ENCODE data around the gene SKI.

SKI gene

DNA sequence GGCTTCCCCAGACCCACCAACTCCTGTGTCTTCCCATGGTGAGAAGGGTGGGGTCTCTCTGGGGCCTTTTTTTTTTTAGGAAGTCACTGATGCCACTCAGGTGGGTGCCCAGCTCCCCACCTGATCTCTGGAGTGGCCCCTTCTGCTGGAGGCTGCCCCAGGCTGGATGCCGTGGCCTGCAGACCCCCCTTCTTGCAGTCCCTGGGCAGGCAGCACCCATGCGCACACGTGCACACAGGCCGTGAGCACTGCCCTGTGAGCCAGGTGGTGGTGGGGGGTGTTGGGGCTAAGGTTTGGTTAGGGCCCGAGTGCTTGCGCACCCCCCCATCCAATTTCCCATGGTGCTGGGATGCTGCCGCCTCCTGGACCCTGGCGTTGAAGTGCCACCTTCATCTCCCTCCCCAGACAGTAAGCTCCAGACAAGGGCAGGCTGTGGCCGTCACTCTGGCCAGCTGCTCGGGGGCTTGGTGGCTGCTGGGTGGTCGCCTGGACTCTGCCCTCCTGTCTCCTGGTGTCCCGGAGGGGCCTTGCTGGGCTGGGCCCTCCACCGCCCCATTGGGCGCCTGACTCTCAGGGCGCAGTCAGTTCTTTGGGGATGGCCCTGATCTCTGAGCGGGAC, 50.6 kb downstream of the SKI start:
- Mint-ChIP-seq H3K9me3 (no peaks in the 10 kb centered on the region), H3K4me3 (no peak overlapping the region), H3K4me1 (ENCODE audit: low read depth) (peaks cover 22% of the 10 kb centered on the region), H3K27ac (no peak overlapping the region), H3K27me3 (ENCODE audit: low read depth) (no peaks in the 10 kb centered on the region), H3K36me3 (ENCODE audit: low read depth) (peaks cover 14% of the 10 kb centered on the region)
- no peak for DNase-seq (ENCODE audit: low spot score)

DNA sequence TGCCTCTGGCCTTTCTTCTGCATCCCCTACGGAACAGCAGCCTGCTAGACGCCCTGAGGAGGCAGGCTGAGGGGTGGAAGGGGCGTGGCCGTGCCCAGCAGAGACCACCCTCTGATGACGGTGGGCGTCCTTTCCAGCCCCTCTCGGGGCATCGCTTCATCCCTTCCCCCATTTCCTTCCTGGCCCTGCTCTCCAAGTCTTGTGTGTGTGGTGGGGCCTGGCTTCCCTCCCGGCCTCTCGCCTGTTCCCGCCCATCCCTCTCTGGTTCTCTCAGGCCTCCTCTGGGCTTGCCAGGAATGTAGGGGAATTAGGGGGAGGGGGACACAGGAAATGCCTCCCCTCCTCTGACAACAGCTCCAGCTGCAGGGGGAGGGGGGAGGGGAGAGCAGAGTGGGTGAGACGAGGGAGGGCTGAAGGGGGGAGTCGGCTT, 51.1 kb downstream of the SKI start:
- H3K4me1 Mint-ChIP-seq (ENCODE audit: low read depth) = peaks cover 22% of the 10 kb centered on the region
- H3K27ac Mint-ChIP-seq = no peak overlapping the region
- no peak for DNase-seq (ENCODE audit: low spot score)
- peaks cover 14% of the 10 kb centered on the region for H3K36me3 Mint-ChIP-seq (ENCODE audit: low read depth)
- H3K4me3 Mint-ChIP-seq = no peak overlapping the region
- H3K27me3 Mint-ChIP-seq (ENCODE audit: low read depth) = no peaks in the 10 kb centered on the region
- H3K9me3 Mint-ChIP-seq = no peaks in the 10 kb centered on the region

DNA sequence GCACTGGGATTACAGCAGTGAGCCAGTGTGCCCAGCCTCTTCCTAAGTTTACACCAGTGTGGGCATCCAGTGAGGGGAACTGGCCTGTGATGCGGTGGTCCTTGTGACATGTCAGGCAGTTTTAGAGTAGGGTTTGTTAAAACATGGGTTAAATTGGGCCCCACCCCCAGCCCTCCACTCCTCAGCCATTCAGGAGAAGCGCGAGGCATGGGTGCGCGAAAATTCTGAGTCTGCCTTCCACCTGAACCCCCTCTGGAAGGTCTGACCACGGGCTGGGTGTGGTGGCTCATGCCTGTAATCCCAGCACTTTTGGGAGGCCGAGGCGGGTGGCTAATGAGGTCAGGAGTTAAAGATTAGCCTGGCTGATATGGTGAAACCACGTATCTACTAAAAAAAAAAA, 51.7 kb downstream of the SKI start:
- Mint-ChIP-seq H3K9me3 (no peaks in the 10 kb centered on the region), H3K4me3 (no peak overlapping the region), H3K4me1 (ENCODE audit: low read depth) (peaks cover 22% of the 10 kb centered on the region), H3K36me3 (ENCODE audit: low read depth) (peaks cover 14% of the 10 kb centered on the region), H3K27me3 (ENCODE audit: low read depth) (no peaks in the 10 kb centered on the region), H3K27ac (no peak overlapping the region)
- DNase-seq (ENCODE audit: low spot score) = no peak

DNA sequence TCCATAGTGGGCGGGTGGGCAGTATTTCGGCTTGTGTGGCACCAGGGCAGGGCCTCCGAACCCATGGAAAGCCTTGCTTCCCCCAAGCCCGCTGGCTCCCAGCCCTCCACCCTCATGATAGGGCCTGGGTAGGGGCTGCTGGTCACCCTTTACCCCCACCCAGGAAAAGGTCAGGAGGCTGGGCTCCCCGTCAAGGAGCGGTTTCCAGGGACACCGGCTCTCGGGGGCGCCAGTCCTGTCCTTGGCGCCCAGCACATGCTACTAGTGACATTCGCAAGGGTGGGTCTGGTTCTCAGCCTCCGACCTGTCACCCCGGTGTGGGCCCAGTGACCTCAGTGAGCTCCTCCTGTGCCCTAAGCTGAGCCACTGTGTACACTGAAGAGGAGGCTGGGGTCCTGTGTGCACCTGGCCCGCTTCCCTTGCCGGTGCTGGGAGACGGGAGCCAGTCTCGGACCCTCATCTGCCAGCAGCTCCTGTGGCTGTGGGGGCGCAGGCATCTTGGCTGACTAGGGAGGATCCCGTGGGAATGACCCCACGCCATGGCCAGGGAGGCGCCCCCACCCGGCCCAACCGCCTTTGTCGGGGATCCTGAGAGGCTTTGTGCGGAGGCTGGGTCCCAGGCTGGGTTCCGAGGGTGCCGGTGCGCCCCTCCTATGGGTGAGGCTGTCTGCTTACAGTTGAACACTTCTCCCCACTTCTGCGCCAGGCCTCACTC, 54.6 kb downstream of the SKI start:
- no peak overlapping the region for H3K4me3 Mint-ChIP-seq
- no peaks in the 10 kb centered on the region for H3K9me3 Mint-ChIP-seq
- DNase-seq (ENCODE audit: low spot score) = no peak
- H3K4me1 Mint-ChIP-seq (ENCODE audit: low read depth) = peaks cover 6% of the 10 kb centered on the region
- no peaks in the 10 kb centered on the region for H3K27me3 Mint-ChIP-seq (ENCODE audit: low read depth)
- no peak overlapping the region for H3K27ac Mint-ChIP-seq
- H3K36me3 Mint-ChIP-seq (ENCODE audit: low read depth) = peaks cover 5% of the 10 kb centered on the region

DNA sequence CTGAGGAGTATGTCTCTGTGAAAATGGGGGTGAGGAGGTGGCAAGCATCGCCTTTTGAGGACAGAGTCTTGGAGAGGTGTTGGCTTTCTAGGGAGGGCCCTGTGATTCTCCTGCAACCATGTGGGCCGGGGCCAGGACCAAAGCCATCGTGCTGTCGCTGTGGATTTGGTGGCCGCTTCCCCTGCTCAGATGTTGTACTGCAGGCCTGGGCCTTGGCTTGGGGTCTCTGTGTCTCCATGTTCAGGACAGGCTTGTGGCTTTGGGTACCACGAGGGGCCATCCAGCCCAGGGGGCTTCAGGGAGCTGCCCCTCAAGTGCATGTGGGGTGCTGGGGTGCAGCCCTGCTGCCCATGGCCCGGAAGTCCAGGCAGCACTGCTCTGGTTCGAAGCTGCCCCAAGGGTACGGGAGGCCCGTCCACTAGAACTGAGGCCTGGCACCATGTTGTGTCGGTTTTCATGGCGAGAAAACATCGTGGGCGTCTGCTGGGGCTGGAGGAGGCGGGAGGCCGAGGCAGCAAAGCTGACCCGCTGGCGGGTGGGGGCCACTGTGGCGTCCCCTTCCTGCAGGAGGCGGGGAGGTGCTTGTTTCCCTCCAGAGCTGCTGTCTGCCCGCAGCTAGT, 55.4 kb downstream of the SKI start:
- no peak for DNase-seq (ENCODE audit: low spot score)
- H3K9me3 Mint-ChIP-seq = no peaks in the 10 kb centered on the region
- peaks cover 7% of the 10 kb centered on the region for H3K36me3 Mint-ChIP-seq (ENCODE audit: low read depth)
- H3K4me3 Mint-ChIP-seq = no peak overlapping the region
- H3K27me3 Mint-ChIP-seq (ENCODE audit: low read depth) = no peaks in the 10 kb centered on the region
- H3K4me1 Mint-ChIP-seq (ENCODE audit: low read depth) = peaks cover 9% of the 10 kb centered on the region
- H3K27ac Mint-ChIP-seq = no peak overlapping the region

DNA sequence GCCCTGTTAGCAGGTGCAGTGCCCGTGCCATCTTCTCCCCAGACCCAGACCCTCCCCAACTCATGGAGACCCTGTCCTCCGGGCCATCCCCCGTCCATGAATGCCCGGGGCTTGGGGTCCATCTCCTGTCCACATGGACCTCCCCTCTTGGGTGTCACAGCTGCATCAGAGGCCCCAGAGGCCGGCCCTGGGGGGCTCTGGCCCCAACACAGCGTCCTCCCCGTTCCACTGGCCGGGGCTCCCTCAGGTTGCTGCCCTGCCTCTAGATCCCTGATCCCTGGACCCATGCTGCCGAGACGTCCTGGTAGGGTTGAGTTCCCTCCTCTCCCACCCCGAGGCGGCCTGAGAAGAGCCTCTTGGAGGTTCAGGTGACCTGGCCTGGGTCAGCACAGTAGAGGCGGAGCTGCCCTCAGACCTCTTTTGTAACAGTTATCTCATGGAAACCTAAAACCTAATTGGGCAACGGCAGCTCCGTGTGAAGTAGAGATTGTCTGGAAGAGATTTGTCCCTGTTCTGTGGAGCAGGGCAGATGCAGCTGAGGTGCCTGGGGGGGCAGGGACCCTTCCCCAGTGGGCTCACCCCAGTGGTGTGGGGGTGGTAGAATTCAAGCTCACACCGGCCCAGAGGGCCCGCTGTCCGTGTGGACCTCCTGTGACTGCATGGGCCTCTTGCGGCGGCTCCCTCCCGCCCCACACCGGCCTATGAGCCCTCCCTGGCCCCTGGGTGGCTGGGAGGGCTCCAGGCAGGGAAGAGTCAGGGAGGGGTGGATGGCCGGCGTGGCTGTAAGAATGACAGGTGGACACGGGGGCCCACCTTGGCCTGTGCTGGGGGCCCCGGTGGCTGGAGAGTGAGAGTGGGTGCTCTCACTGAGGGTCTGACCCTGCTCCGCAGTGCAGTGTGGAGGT, 56.1 kb downstream of the SKI start:
- H3K27ac Mint-ChIP-seq = no peak overlapping the region
- peaks cover 14% of the 10 kb centered on the region for H3K4me1 Mint-ChIP-seq (ENCODE audit: low read depth)
- DNase-seq (ENCODE audit: low spot score) = no peak
- H3K9me3 Mint-ChIP-seq = no peaks in the 10 kb centered on the region
- H3K36me3 Mint-ChIP-seq (ENCODE audit: low read depth) = peaks cover 13% of the 10 kb centered on the region
- no peaks in the 10 kb centered on the region for H3K27me3 Mint-ChIP-seq (ENCODE audit: low read depth)
- H3K4me3 Mint-ChIP-seq = no peak overlapping the region

DNA sequence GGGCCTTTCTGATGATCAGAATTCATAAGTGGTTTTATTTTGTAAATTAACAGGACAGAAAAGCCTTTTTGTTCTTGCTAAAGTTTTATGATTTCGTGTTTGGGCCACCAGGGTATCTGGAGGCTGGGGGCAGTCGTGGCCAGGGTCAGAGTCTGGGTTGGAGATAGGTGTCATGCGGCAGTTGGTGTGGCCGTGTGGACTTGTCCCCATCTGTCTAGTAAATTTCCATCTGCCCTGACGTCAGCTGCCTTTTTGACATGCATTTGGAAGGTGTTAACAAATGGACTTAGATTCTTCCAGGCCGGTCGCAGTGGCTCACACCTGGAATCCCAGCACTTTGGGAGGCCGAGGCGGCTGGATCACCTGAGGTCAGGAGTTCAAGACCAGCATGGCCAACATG, 56.8 kb downstream of the SKI start:
- H3K27ac Mint-ChIP-seq = no peak overlapping the region
- no peaks in the 10 kb centered on the region for H3K9me3 Mint-ChIP-seq
- H3K4me3 Mint-ChIP-seq = no peak overlapping the region

DNA sequence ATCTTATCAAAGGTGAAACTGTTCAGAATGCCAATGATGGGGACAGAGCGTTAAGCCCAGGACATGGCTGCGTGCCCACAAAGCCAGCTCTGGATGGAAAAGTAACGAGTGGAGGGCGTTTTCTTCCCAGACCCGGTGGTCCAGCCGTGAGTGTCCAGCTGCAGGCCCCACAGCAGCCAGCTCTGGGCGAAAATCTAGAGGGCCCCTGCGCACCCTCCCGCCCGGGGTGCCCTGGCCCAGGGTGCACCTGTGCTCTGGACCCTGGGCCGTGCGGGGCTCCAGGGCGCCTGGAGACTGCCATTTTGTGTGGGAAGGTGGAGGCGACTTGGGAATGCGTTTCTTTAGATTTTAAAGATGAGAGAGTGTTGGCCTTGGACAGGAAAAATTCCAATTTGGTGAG, 58.8 kb downstream of the SKI start:
- no peak for DNase-seq (ENCODE audit: low spot score)
- H3K4me3 Mint-ChIP-seq = no peak overlapping the region
- H3K9me3 Mint-ChIP-seq = no peaks in the 10 kb centered on the region
- H3K36me3 Mint-ChIP-seq (ENCODE audit: low read depth) = peaks cover 13% of the 10 kb centered on the region
- no peaks in the 10 kb centered on the region for H3K27me3 Mint-ChIP-seq (ENCODE audit: low read depth)
- peak overlapping the region; percentile 64 for H3K27ac Mint-ChIP-seq
- peaks cover 35% of the 10 kb centered on the region for H3K4me1 Mint-ChIP-seq (ENCODE audit: low read depth)

More for the DNA sequence above, 56.8 kb downstream of the SKI start:
- Mint-ChIP-seq H3K4me1 (ENCODE audit: low read depth) (peaks cover 18% of the 10 kb centered on the region), H3K36me3 (ENCODE audit: low read depth) (peaks cover 11% of the 10 kb centered on the region), H3K27me3 (ENCODE audit: low read depth) (no peaks in the 10 kb centered on the region)
- no peak for DNase-seq (ENCODE audit: low spot score)

DNA sequence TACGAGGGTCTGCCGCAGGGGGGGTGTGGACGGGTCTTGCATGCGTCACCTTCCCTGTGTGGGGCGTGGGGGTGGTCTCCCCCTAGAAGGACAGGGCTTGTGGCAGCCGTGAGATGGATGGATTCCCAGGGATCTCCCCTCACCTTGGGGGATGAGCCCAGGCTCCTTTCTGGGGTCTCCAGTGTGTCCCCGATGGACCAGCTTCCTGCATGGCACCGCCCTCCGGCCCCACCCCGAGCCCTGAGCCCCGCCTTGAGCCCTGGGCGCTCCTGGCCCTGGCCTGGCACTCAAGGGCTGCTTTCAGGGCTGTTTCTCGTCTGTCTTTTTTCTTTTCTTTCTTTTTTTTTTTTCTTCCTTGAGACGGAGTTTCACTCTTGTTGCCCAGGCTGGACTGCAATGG, 59.5 kb downstream of the SKI start:
- DNase-seq (ENCODE audit: low spot score) = no peak
- no peaks in the 10 kb centered on the region for H3K27me3 Mint-ChIP-seq (ENCODE audit: low read depth)
- peaks cover 13% of the 10 kb centered on the region for H3K36me3 Mint-ChIP-seq (ENCODE audit: low read depth)
- H3K4me1 Mint-ChIP-seq (ENCODE audit: low read depth) = peaks cover 40% of the 10 kb centered on the region
- H3K4me3 Mint-ChIP-seq = no peak overlapping the region
- no peak overlapping the region for H3K27ac Mint-ChIP-seq
- no peaks in the 10 kb centered on the region for H3K9me3 Mint-ChIP-seq

DNA sequence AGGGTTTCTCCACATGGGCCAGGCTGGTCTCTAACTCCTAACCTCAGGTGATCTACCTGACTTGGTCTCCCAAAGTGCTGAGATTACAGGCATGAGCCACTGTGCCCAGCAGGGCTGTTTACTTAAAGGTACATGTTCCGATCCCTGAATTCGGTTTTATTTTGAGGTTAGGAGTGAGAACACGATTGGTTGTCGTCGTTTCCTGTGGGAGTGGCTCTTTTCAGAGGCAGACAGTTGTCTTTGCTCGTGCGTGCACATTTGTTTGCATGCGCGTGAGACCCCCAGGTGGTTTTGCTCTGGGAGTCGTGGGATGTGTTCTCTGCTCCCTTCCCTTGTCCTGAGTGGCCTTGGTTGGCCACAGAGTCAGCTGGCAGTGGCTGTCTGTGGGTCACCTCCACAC, 60.2 kb downstream of the SKI start:
- H3K4me3 Mint-ChIP-seq = peak overlapping the region; percentile 59
- DNase-seq (ENCODE audit: low spot score) = no peak
- no peaks in the 10 kb centered on the region for H3K27me3 Mint-ChIP-seq (ENCODE audit: low read depth)
- peak overlapping the region; percentile 63 for H3K27ac Mint-ChIP-seq
- peaks cover 13% of the 10 kb centered on the region for H3K36me3 Mint-ChIP-seq (ENCODE audit: low read depth)
- H3K4me1 Mint-ChIP-seq (ENCODE audit: low read depth) = peaks cover 40% of the 10 kb centered on the region
- H3K9me3 Mint-ChIP-seq = no peaks in the 10 kb centered on the region

DNA sequence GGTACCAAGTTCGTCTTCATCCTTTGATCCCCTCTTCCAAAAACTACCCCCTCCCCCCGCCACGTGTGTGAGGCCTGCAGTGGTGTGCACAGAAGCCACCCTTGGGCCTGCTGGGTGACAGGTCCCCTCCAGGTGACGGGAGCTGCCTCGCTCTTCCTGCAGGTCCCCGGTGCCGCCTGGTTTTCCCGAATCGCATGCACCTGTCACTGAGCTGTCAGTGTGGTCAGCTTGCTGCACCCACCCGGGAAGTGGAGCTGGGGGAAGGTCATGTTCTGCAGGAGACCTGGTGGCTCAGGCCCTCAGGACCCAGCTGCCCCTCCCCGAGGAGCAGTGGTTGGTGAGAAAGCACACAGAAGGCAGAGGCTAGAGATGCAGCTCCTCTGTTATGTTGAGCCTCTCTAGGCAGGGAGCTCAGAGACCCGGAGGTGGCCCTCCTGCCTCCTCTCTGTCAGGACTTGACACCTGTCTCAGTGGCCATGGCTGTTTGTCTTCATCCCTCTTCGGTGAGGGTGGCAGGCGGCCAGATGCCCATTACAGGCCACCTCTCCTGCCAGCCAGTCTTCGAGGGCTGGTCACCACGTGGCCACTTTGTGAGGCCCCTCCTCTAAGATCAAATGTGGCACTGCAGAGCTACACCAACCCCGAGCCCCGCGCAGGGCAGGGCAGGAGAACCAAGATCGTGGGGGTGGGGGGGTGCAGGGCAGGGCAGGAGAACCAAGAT, 60.9 kb downstream of the SKI start:
- Mint-ChIP-seq H3K4me1 (ENCODE audit: low read depth) (peaks cover 46% of the 10 kb centered on the region), H3K27me3 (ENCODE audit: low read depth) (no peaks in the 10 kb centered on the region), H3K27ac (peak overlapping the region; percentile 60), H3K9me3 (no peaks in the 10 kb centered on the region), H3K36me3 (ENCODE audit: low read depth) (peaks cover 16% of the 10 kb centered on the region), H3K4me3 (peak overlapping the region; percentile 59)
- no peak for DNase-seq (ENCODE audit: low spot score)

DNA sequence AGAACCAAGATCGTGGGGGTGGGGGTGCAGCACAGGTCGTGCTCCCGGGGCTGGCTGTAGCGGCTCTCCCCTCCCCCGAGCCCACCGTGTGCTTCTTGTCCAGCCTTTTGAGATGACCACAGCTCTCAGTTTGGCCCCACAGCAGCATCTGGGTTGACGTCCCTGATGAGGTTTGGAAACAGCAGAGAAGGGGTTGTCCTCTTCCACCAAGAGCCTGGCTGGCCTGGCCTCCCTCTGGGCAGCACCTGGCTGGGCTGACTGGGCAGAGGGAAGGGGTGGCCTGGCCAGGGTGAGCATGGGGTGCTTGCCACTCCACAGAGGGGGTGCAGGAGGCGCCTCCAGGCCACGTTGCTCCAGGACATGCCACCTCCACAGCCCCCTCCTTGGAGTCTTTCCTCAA, 61.5 kb downstream of the SKI start:
- Mint-ChIP-seq H3K27ac (peak overlapping the region; percentile 97), H3K27me3 (ENCODE audit: low read depth) (no peaks in the 10 kb centered on the region), H3K9me3 (no peaks in the 10 kb centered on the region), H3K36me3 (ENCODE audit: low read depth) (peaks cover 16% of the 10 kb centered on the region), H3K4me1 (ENCODE audit: low read depth) (peaks cover 46% of the 10 kb centered on the region), H3K4me3 (peak overlapping the region; percentile 90)
- no peak for DNase-seq (ENCODE audit: low spot score)

DNA sequence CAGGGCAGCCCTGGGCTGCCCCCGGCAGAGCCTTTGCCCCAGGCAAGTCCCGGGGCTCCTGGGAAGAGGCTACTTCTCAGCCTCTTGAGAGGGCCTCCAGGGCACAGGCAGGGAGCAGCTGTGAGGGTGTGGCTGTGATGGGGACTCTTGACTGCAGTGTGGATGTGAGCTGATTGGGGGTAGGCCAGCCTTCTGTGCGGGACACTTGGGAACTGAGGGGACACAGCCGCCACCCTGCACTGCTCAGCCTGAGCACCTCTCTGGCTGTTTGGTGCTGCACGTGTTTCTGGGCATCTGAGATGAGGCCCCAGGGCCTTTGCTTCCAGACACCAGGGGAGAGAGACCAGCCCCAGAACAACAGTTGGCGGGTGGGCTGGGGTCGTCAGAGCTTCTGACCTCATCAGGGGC, 62.1 kb downstream of the SKI start:
- no peaks in the 10 kb centered on the region for H3K9me3 Mint-ChIP-seq
- DNase-seq (ENCODE audit: low spot score) = peak; percentile 22
- H3K27ac Mint-ChIP-seq = peak overlapping the region; percentile 97
- H3K4me1 Mint-ChIP-seq (ENCODE audit: low read depth) = peaks cover 46% of the 10 kb centered on the region
- peaks cover 16% of the 10 kb centered on the region for H3K36me3 Mint-ChIP-seq (ENCODE audit: low read depth)
- peak overlapping the region; percentile 90 for H3K4me3 Mint-ChIP-seq
- H3K27me3 Mint-ChIP-seq (ENCODE audit: low read depth) = no peaks in the 10 kb centered on the region
